NCI-H446 (cell line): ENCODE data around the gene PCDHGA6.
"Not testable (repeated sequence)": the region's sequence is repeated elsewhere in the genome, so short reads cannot be mapped to it uniquely, and the experiment has no call there.

ENCODE experiments used
- DNase-seq, 2 experiments: peaks; one replicate each; lab custom pipeline; 2025; lab: John Stamatoyannopoulos, UW

PCDHGA6 gene

GRCh38 chr5:141373673-141374317, at the start of gene PCDHGA6:
PCDHGA6 (plus strand) TSS chr5:141373891; CDS start chr5:141374084, 193 bp downstream.
- no peak for DNase-seq

DNA sequence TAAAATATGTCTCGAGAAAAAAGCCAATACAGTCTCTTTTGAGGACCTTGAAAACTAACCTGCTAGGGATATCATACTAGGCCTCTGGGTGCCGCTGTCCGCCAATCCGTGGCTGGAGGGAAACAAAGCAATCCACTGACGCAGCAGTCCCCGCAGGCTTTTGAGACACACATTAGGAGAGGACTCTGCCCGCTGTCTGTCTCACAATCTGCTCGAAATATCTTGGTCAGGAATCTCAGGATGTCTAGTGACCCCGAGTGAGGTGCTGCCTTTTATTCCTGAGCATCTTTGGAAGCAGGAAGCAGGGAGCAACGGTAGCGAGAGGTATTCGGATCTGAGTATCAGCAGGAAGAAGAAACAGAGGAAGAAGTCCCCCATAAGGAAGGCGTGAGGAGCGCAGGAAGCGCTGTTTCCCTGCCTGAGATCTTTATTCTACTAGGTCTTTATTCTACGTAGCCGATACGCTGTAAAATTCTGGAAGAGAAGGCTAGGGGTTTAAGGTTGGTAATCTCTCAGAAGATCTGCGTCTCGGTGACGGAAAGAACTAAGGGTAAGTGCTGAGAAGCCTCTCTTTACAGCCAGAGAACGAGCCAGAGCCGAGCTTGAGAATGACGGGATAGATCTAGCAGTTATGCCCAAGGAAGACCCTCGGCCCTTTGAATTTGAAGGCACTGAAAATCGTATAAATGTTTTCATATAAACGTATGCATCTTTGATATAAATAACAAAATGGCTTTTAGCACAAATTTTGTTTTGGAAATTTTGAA, 47.4 kb upstream of the PCDHGA6 start:
- DNase-seq, result peak in 1 of 2 experiments; percentile 39

DNA sequence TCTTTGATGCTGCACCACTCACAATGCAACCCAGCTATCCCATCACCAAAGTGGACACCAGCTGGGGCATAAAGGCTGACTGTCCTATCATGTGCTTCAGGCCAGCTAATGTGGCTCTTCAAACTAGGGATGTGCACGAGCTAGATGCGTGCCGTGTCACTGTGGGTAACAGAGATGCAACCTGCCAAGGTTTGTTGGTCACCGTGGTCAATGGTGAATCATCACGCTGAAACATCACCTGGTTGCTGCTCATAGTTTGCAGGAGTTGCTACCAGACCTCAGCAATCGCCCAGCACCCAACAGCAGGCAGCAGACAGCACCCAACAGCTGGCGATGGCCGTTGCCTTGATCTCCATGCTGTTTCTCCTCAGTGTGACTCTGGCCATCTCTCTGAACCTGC, 45.5 kb upstream of the PCDHGA6 start:
- no peak for DNase-seq

- peak in 1 of 2 experiments; percentile 40 for DNase-seq
Measured at GRCh38 chr5:141330299-141331080, 43.2 kb upstream of the PCDHGA6 start, which contains the start of gene PCDHGA1. PCDHGA1 (plus strand) TSS chr5:141330514.

DNA sequence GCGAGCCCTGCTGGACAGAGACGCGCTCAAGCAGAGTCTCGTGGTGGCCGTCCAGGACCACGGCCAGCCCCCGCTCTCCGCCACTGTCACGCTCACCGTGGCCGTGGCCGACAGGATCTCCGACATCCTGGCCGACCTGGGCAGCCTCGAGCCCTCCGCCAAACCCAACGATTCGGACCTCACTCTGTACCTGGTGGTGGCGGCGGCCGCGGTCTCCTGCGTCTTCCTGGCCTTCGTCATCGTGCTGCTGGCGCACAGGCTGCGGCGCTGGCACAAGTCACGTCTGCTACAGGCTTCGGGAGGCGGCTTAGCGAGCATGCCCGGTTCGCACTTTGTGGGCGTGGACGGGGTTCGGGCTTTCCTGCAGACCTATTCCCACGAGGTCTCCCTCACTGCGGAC, 41.1 kb upstream of the PCDHGA6 start:
- DNase-seq, result not testable (repeated sequence)

GRCh38 chr5:141338538-141339306, 35.0 kb upstream of the PCDHGA6 start, which contains the start of gene PCDHGA2:
PCDHGA2 (plus strand) TSS chr5:141338760.
- DNase-seq, result peak in 1 of 2 experiments; percentile 31

DNA sequence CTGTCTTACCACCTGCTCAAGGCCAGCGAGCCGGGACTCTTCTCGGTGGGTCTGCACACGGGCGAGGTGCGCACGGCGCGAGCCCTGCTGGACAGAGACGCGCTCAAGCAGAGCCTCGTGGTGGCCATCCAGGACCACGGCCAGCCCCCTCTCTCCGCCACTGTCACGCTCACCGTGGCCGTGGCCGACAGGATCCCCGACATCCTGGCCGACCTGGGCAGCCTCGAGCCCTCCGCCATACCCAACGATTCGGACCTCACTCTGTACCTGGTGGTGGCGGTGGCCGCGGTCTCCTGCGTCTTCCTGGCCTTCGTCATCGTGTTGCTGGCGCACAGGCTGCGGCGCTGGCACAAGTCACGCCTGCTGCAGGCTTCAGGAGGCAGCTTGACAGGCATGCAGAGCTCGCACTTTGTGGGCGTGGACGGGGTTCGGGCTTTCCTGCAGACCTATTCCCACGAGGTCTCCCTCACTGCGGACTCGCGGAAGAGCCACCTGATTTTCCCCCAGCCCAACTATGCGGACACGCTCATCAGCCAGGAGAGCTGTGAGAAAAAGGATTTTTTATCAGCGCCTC, 32.8 kb upstream of the PCDHGA6 start:
- not testable (repeated sequence) for DNase-seq

- DNase-seq, result no peak
Measured at GRCh38 chr5:141342773-141343172, 30.9 kb upstream of the PCDHGA6 start.

DNA sequence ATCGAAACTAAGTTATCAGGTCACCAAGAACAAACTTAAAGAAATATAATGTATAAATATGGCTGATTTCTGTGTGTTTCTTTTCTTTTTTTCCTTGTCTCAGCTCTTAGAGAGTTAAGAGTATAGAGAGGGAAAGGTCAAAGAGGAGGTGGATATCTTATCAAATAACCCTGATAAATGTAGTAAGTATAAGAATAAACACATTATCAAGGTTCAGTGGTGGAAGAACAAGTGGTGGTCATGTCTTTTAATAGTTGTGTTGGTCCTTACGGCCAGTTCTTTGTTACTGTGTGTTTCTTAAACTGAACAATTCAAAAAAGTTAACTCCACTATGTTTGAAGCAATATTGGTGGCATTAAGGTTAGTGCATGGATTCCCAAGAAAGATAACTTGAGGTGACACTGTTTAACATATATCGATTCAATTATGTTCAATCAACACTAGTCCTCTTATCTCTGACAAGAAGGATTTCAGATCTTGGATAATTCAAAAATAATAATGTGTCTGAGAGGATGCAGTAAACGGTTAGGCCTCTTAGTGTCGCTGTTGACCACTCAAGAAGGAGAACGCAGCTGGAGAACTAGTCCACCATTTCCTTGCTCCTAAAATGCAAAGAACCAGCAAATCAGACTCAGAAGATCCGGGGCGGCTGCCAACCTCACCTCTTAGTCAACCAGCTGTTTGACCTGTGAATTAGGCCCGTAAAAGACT, 30.3 kb upstream of the PCDHGA6 start, which contains the start of gene PCDHGA3:
TSS of gene PCDHGA3 (plus strand) at position 588 of the 711 bp plus-strand sequence. CDS start 205 bp downstream, outside the sequence.
- no peak for DNase-seq

- DNase-seq, result no peak
Measured at GRCh38 chr5:141343953-141344463, 29.7 kb upstream of the PCDHGA6 start.

DNA sequence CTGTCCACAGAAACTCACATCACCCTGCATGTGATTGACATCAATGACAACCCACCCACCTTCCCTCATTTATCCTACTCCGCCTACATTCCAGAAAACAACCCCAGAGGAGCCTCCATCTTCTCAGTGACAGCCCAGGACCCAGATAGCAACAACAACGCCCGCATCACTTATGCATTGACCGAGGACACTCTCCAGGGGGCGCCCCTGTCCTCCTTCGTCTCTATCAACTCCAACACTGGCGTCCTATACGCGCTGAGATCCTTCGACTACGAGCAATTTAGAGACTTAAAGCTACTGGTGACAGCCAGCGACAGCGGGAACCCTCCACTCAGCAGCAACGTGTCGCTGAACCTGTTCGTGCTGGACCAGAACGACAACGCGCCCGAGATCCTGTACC, 28.4 kb upstream of the PCDHGA6 start:
- no peak for DNase-seq

- DNase-seq, result not testable (repeated sequence)
Measured at GRCh38 chr5:141346017-141346416, 27.7 kb upstream of the PCDHGA6 start.

DNA sequence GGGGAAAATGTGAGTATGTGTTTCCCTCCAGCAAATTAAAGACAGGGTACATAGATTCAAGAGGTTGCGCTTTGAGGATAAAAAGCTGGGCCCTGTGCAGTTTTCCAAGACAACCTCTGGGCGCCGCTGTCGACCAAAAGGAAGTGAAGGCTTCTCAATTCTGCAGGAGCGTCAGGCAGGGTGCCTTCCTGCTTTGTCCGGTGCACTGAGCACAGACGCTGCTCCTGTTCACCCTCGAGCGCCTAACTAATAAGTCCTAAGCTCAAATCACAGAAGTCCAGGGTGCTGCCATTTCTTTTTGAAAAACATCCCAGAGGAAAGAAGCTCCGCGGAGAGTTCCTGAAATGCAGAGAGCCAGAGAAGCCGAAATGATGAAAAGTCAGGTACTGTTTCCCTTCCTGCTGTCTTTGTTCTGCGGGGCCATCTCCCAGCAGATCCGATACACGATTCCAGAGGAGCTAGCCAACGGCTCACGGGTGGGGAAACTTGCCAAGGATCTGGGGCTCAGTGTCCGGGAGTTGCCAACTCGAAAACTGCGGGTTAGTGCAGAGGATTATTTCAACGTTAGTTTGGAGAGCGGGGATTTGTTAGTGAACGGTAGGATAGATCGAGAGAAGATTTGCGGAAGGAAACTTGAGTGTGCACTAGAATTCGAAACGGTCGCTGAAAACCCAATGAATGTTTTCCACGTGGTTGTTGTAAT, 23.6 kb upstream of the PCDHGA6 start, which contains the start of gene PCDHGB1:
TSS of gene PCDHGB1 (plus strand) at position 183 of the 703 bp plus-strand sequence. CDS start at position 345, 162 bp downstream.
- DNase-seq, result peak; percentile 1 to 52

DNA sequence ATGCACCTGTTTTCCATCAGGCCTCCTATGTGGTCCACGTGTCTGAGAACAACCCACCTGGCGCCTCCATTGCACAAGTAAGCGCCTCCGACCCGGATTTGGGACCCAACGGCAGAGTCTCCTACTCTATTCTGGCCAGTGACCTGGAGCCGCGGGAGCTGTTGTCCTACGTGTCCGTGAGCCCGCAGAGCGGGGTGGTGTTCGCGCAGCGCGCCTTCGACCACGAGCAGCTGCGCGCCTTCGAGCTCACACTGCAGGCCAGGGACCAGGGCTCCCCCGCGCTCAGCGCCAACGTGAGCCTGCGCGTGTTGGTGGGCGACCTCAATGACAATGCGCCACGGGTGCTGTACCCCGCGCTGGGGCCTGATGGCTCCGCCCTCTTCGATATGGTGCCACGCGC, 22.1 kb upstream of the PCDHGA6 start:
- DNase-seq, result no peak

GRCh38 chr5:141354900-141355469, 18.7 kb upstream of the PCDHGA6 start, which contains the start of gene PCDHGA4:
PCDHGA4 (plus strand) TSS chr5:141355021; CDS start chr5:141355108, 87 bp downstream.
- no peak for DNase-seq

DNA sequence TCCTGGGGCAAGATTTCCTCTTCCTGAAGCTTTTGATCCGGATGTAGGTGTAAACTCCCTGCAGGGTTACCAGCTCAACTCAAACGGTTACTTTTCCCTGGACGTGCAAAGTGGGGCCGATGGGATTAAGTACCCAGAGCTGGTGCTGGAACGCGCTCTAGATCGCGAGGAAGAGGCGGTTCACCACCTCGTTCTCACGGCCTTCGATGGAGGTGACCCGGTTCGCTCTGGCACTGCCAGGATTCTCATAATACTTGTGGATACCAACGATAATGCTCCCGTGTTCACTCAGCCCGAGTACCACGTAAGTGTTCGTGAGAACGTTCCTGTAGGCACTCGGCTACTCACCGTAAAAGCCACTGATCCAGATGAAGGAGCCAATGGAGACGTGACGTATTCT, 18.1 kb upstream of the PCDHGA6 start:
- DNase-seq, result no peak

DNA sequence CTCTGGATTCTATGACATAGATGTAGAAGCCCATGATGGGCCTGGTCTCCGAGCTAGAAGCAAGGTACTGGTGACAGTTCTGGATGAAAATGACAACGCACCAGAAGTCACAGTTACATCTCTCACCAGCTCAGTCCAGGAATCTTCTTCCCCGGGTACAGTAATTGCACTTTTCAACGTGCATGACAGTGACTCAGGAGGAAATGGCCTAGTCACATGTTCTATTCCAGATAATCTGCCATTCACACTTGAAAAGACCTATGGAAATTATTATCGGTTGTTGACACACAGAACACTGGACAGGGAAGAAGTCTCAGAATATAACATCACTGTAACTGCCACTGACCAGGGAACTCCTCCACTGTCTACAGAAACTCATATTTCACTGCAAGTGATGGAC, 17.6 kb upstream of the PCDHGA6 start:
- DNase-seq, result no peak

DNA sequence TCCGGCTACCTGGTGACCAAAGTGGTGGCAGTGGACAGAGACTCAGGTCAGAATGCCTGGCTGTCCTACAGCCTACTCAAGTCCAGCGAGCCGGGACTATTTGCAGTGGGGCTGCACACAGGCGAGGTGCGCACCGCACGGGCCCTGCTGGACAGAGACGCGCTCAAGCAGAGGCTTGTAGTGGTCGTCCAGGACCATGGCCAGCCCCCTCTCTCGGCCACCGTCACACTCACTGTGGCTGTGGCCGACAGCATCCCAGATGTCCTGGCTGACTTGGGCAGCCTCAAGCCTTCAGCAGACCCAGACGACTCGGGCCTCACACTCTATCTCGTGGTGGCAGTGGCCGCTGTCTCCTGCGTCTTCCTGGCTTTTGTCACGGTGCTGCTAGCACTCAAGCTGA, 16.7 kb upstream of the PCDHGA6 start:
- no peak for DNase-seq
